H9 (cell line): ENCODE measurements around the gene RRBP1. TPM values are rescaled to one million over a fixed set of nuclear protein-coding genes. Genes with fewer than 3 reads are reported as not detected.

Experiments used
- DNase-seq: peaks from one replicate; pipeline ENCODE4 v3.0.0-alpha.2; 2017
- H2AFZ ChIP-seq: one replicate; pipeline ENCODE4 v1.6.1; 2013; ENCODE audit warnings: mild to moderate bottlenecking, low read length, control low read depth, moderate library complexity
- H2AK5ac ChIP-seq: 2 replicates; pipeline ENCODE4 v1.6.1; 2013; ENCODE audit warnings: low read length, control low read depth, mixed read lengths; ENCODE audit not compliant: insufficient read length
- H2BK120ac ChIP-seq: one replicate; pipeline ENCODE4 v1.6.1; 2013; ENCODE audit warnings: low read depth, mild to moderate bottlenecking, low read length, control low read depth, inconsistent platforms; ENCODE audit not compliant: poor library complexity, severe bottlenecking
- H2BK12ac ChIP-seq: 2 replicates; pipeline ENCODE4 v1.6.1; 2013; ENCODE audit warnings: low read length, control low read depth, mixed read lengths, low read depth; ENCODE audit not compliant: insufficient read length
- H2BK15ac ChIP-seq: 2 replicates; pipeline ENCODE4 v1.6.1; 2013; ENCODE audit warnings: low read depth, low read length, control low read depth
- H2BK20ac ChIP-seq: one replicate; pipeline ENCODE4 v1.6.1; 2013; ENCODE audit warnings: low read depth, mild to moderate bottlenecking, low read length, control low read depth, inconsistent platforms; ENCODE audit not compliant: poor library complexity, severe bottlenecking
- H2BK5ac ChIP-seq: 2 replicates; pipeline ENCODE4 v1.6.1; 2013; ENCODE audit warnings: low read length, control low read depth, mixed read lengths; ENCODE audit not compliant: insufficient read length
- H3K14ac ChIP-seq: 2 replicates; pipeline ENCODE4 v1.6.1; 2013; ENCODE audit warnings: low read length, control low read depth; ENCODE audit not compliant: insufficient read depth
- H3K18ac ChIP-seq: 2 replicates; pipeline ENCODE4 v1.6.1; 2013; ENCODE audit warnings: low read depth, mild to moderate bottlenecking, mixed read lengths, low read length, control low read depth; ENCODE audit not compliant: insufficient read length
- H3K23ac ChIP-seq: 2 replicates; pipeline ENCODE4 v1.6.1; 2013; ENCODE audit warnings: low read length, control low read depth, mixed read lengths, low read depth; ENCODE audit not compliant: insufficient read length
- H3K23me2 ChIP-seq: 2 replicates; pipeline ENCODE4 v1.6.1; 2013; ENCODE audit warnings: low read depth, mild to moderate bottlenecking, mixed read lengths, low read length, control low read depth; ENCODE audit not compliant: insufficient read length, poor library complexity, severe bottlenecking
- H3K27ac ChIP-seq: 2 replicates; pipeline ENCODE4 v1.5.1; 2013; ENCODE audit warnings: low read length, control low read depth, mixed read lengths, low read depth; ENCODE audit not compliant: insufficient read length
- H3K27me3 ChIP-seq: 2 replicates; pipeline ENCODE4 v1.6.1; 2013; ENCODE audit warnings: low read length, control low read depth, inconsistent platforms; ENCODE audit not compliant: insufficient read depth
- H3K4ac ChIP-seq: 2 replicates; pipeline ENCODE4 v1.6.1; 2013; ENCODE audit warnings: low read depth, mild to moderate bottlenecking, control low read depth, inconsistent platforms, low read length, moderate library complexity
- H3K4me1 ChIP-seq: 2 replicates; pipeline ENCODE4 v1.6.1; 2013; ENCODE audit warnings: low read length, control low read depth, inconsistent platforms; ENCODE audit not compliant: insufficient read depth
- H3K4me2 ChIP-seq: 2 replicates; pipeline ENCODE4 v1.6.1; 2013; ENCODE audit warnings: low read length, control low read depth, mixed read lengths; ENCODE audit not compliant: insufficient read length, insufficient read depth
- H3K56ac ChIP-seq: 2 replicates; pipeline ENCODE4 v1.6.1; 2013; ENCODE audit warnings: low read depth, mild to moderate bottlenecking, mixed read lengths, low read length, control low read depth; ENCODE audit not compliant: insufficient read length
- H3K79me1 ChIP-seq: 2 replicates; pipeline ENCODE4 v1.6.1; 2013; ENCODE audit warnings: low read depth, mild to moderate bottlenecking, moderate library complexity, low read length, control low read depth, inconsistent platforms; ENCODE audit not compliant: insufficient read depth, poor library complexity, severe bottlenecking
- H3K79me2 ChIP-seq: 2 replicates; pipeline ENCODE4 v1.6.1; 2013; ENCODE audit warnings: low read length, control low read depth, inconsistent platforms; ENCODE audit not compliant: insufficient read depth
- H3K9ac ChIP-seq: 2 replicates; pipeline ENCODE4 v1.6.1; 2013; ENCODE audit warnings: low read length, control low read depth, mixed read lengths; ENCODE audit not compliant: insufficient read length; ENCODE audit errors: extremely low read depth
- H3K9me3 ChIP-seq: one replicate; pipeline ENCODE4 v1.6.1; 2013; ENCODE audit warnings: low read depth, low read length, inconsistent platforms; ENCODE audit not compliant: control insufficient read depth
- H3T11ph ChIP-seq: one replicate; pipeline ENCODE4 v1.6.1; 2013; ENCODE audit warnings: mild to moderate bottlenecking, low read length, control low read depth, inconsistent platforms
- H4K20me1 ChIP-seq: one replicate; pipeline ENCODE4 v1.6.1; 2013; ENCODE audit not compliant: control insufficient read depth, insufficient read length, insufficient read depth
- H4K5ac ChIP-seq: 2 replicates; pipeline ENCODE4 v1.6.1; 2013; ENCODE audit warnings: low read depth, mild to moderate bottlenecking, mixed read lengths, low read length, control low read depth; ENCODE audit not compliant: insufficient read length
- H4K8ac ChIP-seq: replicated peaks from 2 replicates; pipeline ENCODE4 v1.6.1; 2013; ENCODE audit warnings: low read length, control low read depth, mixed read lengths, low read depth; ENCODE audit not compliant: insufficient read length
- H4K91ac ChIP-seq: 2 replicates; pipeline ENCODE4 v1.6.1; 2013; ENCODE audit warnings: low read depth, mild to moderate bottlenecking, moderate library complexity, mixed read lengths, low read length, control low read depth; ENCODE audit not compliant: insufficient read length
- H3K27ac Mint-ChIP-seq, 3 experiments: 2 replicates in 2 of 3; 3 replicates in 1 of 3; pipeline ENCODE4 v1.8.0; 2020 to 2021; ENCODE audit warnings: mixed read lengths in 3 of 3, mild to moderate bottlenecking in 1 of 3, moderate library complexity in 1 of 3
- H3K27me3 Mint-ChIP-seq: 2 replicates; pipeline ENCODE4 v1.8.0; 2021; ENCODE audit warnings: low read depth, mild to moderate bottlenecking, moderate library complexity, mixed read lengths
- H3K36me3 Mint-ChIP-seq, 3 experiments: 2 replicates in 2 of 3; 3 replicates in 1 of 3; pipeline ENCODE4 v1.8.0; 2020 to 2021; ENCODE audit warnings: low read depth in 3 of 3, mixed read lengths in 3 of 3; ENCODE audit not compliant: insufficient read depth in 1 of 3
- H3K4me1 Mint-ChIP-seq, 2 experiments: 2 replicates each; pipeline ENCODE4 v1.8.0; 2020; ENCODE audit warnings: mixed read lengths in 2 of 2
- H3K4me3 Mint-ChIP-seq, 2 experiments: 2 replicates in 1 of 2; 3 replicates in 1 of 2; pipeline ENCODE4 v1.8.0; 2020 to 2021; ENCODE audit warnings: mild to moderate bottlenecking in 2 of 2, mixed read lengths in 2 of 2, moderate library complexity in 1 of 2
- H3K9me3 Mint-ChIP-seq, 2 experiments: 2 replicates in 1 of 2; 3 replicates in 1 of 2; pipeline ENCODE4 v1.8.0; 2020; ENCODE audit warnings: mild to moderate bottlenecking in 2 of 2, mixed read lengths in 2 of 2, moderate library complexity in 1 of 2
- WGBS: extraction: QIAGEN DNeasy Blood & Tissue Kit; methylation state at CpG from one replicate; pipeline ENCODE4 v1.1.7; 2013; ENCODE audit warnings: missing lambda C conversion rate, low lambda C conversion rate, mixed read lengths; ENCODE audit not compliant: insufficient read length; ENCODE audit errors: extremely low coverage; 5-methylcytosine and 5-hydroxymethylcytosine counted together
- total RNA-seq: library from RNA; stranded (reverse); gene quantifications from 2 replicates; pipeline ENCODE4 v1.2.1, GENCODE V29; 2021
- TF ChIP-seq, protein P1 (sequence below): fragments of 200-600 bp; sonication (generic); conservative IDR thresholded peaks from 3 replicates; pipeline ENCODE4 v1.8.0; 2021; ENCODE audit warnings: antibody characterized with exemption, mild to moderate bottlenecking

RRBP1 gene
- total RNA-seq, 1 experiment from 2014 or later = 97.8 TPM

DNA sequence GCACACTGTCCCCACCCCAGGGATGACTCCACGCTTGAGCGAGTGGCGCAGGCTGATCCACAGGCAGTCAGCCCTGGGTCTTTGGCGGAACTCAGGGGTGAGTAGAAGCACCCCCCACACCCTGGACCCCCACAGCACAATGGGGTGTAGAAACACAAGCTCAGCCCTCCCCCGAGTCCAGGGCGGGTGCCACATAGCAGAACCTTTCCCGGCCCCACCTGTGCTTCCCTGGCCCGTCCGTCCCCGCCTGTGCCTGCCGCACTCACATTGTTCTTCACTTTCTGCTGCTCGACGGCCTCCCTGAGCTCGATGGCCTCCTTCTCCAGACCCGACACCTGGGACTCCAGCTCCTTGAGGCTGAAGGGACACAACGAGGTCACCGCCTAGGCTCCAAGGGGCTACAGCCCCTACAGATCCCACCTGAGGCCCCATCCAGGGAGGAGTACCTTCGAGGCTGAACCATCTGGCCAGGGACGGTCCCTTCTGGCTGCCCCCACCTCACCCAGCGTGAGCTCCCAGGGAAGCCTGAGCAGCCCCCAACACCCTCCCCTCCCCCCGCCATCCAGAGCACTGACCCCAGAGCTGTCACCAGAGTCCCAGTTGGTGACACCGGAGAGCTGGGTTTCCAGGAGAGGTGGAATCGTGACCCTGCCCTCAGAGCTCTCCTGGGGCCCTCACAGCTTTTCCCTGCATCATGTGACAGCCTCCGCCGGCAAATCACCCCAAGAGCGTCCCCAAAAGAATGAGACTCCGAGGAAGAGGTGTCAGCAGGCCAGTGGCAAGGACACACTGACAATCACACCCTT, 56.6 kb downstream of the RRBP1 start:
- no peak overlapping the region for H3T11ph ChIP-seq
- no peak overlapping the region for H4K8ac ChIP-seq
- TF ChIP-seq, protein P1, sequence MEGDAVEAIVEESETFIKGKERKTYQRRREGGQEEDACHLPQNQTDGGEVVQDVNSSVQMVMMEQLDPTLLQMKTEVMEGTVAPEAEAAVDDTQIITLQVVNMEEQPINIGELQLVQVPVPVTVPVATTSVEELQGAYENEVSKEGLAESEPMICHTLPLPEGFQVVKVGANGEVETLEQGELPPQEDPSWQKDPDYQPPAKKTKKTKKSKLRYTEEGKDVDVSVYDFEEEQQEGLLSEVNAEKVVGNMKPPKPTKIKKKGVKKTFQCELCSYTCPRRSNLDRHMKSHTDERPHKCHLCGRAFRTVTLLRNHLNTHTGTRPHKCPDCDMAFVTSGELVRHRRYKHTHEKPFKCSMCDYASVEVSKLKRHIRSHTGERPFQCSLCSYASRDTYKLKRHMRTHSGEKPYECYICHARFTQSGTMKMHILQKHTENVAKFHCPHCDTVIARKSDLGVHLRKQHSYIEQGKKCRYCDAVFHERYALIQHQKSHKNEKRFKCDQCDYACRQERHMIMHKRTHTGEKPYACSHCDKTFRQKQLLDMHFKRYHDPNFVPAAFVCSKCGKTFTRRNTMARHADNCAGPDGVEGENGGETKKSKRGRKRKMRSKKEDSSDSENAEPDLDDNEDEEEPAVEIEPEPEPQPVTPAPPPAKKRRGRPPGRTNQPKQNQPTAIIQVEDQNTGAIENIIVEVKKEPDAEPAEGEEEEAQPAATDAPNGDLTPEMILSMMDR = no peak
- no peak overlapping the region for H2BK15ac ChIP-seq
- no peaks in the 10 kb centered on the region for H3K9me3 ChIP-seq
- no peak overlapping the region for H2BK20ac ChIP-seq
- H3K4me1 ChIP-seq = no peaks in the 10 kb centered on the region
- Mint-ChIP-seq H3K4me3 (no peak overlapping the region), H3K27ac (peak overlapping the region; percentile 35 to 60 (median 47); a peak in 4 of 7 replicates), H3K27me3 (no peaks in the 10 kb centered on the region), H3K9me3 (no peaks in the 10 kb centered on the region), H3K36me3 (peaks cover 31 to 69% (median 64%) of the 10 kb centered on the region in 3 experiments), H3K4me1 (no peaks in the 10 kb centered on the region)
- no peak overlapping the region for H2BK5ac ChIP-seq
- H3K79me2 ChIP-seq = no peaks in the 10 kb centered on the region
- H4K20me1 ChIP-seq = peaks cover 2% of the 10 kb centered on the region
- no peak overlapping the region for H2BK12ac ChIP-seq
- no peak overlapping the region for H3K56ac ChIP-seq
- no peak overlapping the region for H3K4ac ChIP-seq
- H3K4me2 ChIP-seq = no peak overlapping the region
- H2AK5ac ChIP-seq = no peak overlapping the region
- H3K23ac ChIP-seq = no peak overlapping the region
- no peaks in the 10 kb centered on the region for H3K23me2 ChIP-seq
- no peak for DNase-seq
- H2BK120ac ChIP-seq = no peak overlapping the region
- no peak overlapping the region for H4K5ac ChIP-seq
- no peak overlapping the region for H3K9ac ChIP-seq
- H3K18ac ChIP-seq = no peak overlapping the region
- no peak overlapping the region for H4K91ac ChIP-seq
- H3K14ac ChIP-seq = no peak overlapping the region
- no peaks in the 10 kb centered on the region for H3K27me3 ChIP-seq
- H3K27ac ChIP-seq = no peak overlapping the region
- WGBS = no CpG with 5 or more reads among the region's 27 CpGs
- no peaks in the 10 kb centered on the region for H3K79me1 ChIP-seq
- no peak overlapping the region for H2AFZ ChIP-seq
